ENCODE results near the gene HINT2. TPM values are rescaled to one million over a fixed set of nuclear protein-coding genes. Genes with fewer than 3 reads are reported as not detected.

HINT2 gene
- total RNA-seq, 1 donor from 2014 or later, result 37.1 TPM

- no peak for TF ChIP-seq CTCF (IDR thresholded peaks at IDR 0.05)
- DNase-seq, result no peak
- no peak for ATAC-seq
- Histone ChIP-seq H3K27ac (no peak overlapping the region), H3K36me3 (no peaks in the 10 kb centered on the region), H3K4me1 (peaks cover 27% of the 10 kb centered on the region), H3K9me3 (no peaks in the 10 kb centered on the region), H3K4me3 (no peak overlapping the region), H3K27me3 (no peaks in the 10 kb centered on the region)
- intact Hi-C loops (cut with DNase I), result no loop called here
Measured at GRCh38 chr9:35839926-35840325, 25.1 kb upstream of the HINT2 start.

- DNase-seq (no peak), ATAC-seq (no peak)
- no peaks in the 10 kb centered on the region for H3K36me3 ChIP-seq
- H3K9me3 ChIP-seq, result no peaks in the 10 kb centered on the region
- no peaks in the 10 kb centered on the region for H3K27me3 ChIP-seq
- H3K27ac ChIP-seq, result no peak overlapping the region
- intact Hi-C loops (cut with DNase I), result no loop called here
- no peak for TF ChIP-seq CTCF (IDR thresholded peaks at IDR 0.05)
- H3K4me3 ChIP-seq, result no peak overlapping the region
- H3K4me1 ChIP-seq, result peaks cover 19% of the 10 kb centered on the region
Measured at GRCh38 chr9:35836595-35836994, 21.8 kb upstream of the HINT2 start.

- no peak overlapping the region for H3K27ac ChIP-seq
Measured at GRCh38 chr9:35835766-35836165, 20.9 kb upstream of the HINT2 start.

GRCh38 chr9:35835216-35835632 lies 20.4 kb upstream of the HINT2 start:
- H3K36me3 ChIP-seq, result no peaks in the 10 kb centered on the region
- intact Hi-C loops (cut with DNase I), result no loop called here
- H3K4me3 ChIP-seq, result no peak overlapping the region
- no peaks in the 10 kb centered on the region for H3K27me3 ChIP-seq
- TF ChIP-seq CTCF (IDR thresholded peaks at IDR 0.05), result peak; percentile 25
- ATAC-seq (peak; percentile 25), DNase-seq (no peak)
- H3K27ac ChIP-seq, result no peak overlapping the region
- no peaks in the 10 kb centered on the region for H3K9me3 ChIP-seq
- peaks cover 20% of the 10 kb centered on the region for H3K4me1 ChIP-seq

More at GRCh38 chr9:35835766-35836165, 20.9 kb upstream of the HINT2 start:
- H3K9me3 ChIP-seq, result no peaks in the 10 kb centered on the region
- H3K4me1 ChIP-seq, result peaks cover 19% of the 10 kb centered on the region
- TF ChIP-seq CTCF (IDR thresholded peaks at IDR 0.05), result no peak
- DNase-seq (no peak), ATAC-seq (no peak)
- H3K27me3 ChIP-seq, result no peaks in the 10 kb centered on the region
- intact Hi-C loops (cut with DNase I), result no loop called here
- no peak overlapping the region for H3K4me3 ChIP-seq
- no peaks in the 10 kb centered on the region for H3K36me3 ChIP-seq

- Histone ChIP-seq H3K27me3 (no peaks in the 10 kb centered on the region), H3K4me3 (no peak overlapping the region), H3K36me3 (no peaks in the 10 kb centered on the region), H3K9me3 (no peaks in the 10 kb centered on the region), H3K4me1 (peaks cover 26% of the 10 kb centered on the region), H3K27ac (no peak overlapping the region)
- intact Hi-C loops (cut with DNase I), result no loop called here
- TF ChIP-seq CTCF (IDR thresholded peaks at IDR 0.05), result no peak
- ATAC-seq, result no peak
- no peak for DNase-seq
Measured at GRCh38 chr9:35834260-35835215, 19.7 kb upstream of the HINT2 start.

All from upper lobe of right lung (tissue), 1 donor.